ENCODE data around the gene PFKFB2. TPM values are rescaled to one million over a fixed set of nuclear protein-coding genes. Genes with fewer than 3 reads are reported as not detected.

PFKFB2 gene
- total RNA-seq, 1 donor from 2014 or later, result 107 TPM

DNA sequence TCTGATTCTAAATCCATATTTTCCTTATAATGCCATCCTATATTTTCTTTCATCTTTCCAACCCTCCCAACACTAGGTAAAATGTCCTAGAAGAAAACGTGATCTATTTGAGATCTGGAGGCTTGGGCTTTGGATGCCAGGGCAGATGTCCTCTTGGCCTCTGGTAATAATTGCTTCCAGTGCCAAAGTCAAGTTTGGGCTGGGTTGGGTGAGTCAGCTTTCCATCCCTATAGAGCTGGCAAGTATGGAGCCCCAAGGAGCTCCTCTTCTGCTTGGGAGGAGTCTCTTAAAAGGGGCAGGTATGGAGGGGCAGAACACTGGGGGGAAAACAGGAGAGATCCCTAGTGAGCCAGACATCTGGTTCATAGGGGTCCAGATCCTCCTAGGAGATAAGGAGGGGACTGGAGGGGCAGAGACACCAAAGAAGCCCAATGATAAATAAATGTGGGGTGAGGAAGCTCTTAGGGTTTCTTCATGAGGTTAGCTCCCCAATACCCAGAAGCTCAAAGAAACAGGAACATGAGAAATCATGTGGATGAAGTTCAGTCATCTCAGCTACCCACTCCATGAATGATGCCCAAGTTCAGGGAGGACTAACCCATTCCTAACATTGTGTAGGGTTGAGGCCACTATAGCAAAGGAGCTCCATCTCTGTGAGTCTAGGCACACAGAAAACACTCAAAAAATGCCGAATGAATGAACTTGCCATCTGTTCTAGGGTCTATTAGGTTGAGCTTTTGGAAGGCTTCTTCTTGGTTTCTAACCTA, 24.0 kb upstream of the PFKFB2 start:
- peaks cover 56% of the 10 kb centered on the region for H3K4me1 ChIP-seq
- intact Hi-C loops (cut with micrococcal nuclease), result no loop called here
- no peak overlapping the region for H3K27ac ChIP-seq (replicated peaks)
- TF ChIP-seq, protein P1, sequence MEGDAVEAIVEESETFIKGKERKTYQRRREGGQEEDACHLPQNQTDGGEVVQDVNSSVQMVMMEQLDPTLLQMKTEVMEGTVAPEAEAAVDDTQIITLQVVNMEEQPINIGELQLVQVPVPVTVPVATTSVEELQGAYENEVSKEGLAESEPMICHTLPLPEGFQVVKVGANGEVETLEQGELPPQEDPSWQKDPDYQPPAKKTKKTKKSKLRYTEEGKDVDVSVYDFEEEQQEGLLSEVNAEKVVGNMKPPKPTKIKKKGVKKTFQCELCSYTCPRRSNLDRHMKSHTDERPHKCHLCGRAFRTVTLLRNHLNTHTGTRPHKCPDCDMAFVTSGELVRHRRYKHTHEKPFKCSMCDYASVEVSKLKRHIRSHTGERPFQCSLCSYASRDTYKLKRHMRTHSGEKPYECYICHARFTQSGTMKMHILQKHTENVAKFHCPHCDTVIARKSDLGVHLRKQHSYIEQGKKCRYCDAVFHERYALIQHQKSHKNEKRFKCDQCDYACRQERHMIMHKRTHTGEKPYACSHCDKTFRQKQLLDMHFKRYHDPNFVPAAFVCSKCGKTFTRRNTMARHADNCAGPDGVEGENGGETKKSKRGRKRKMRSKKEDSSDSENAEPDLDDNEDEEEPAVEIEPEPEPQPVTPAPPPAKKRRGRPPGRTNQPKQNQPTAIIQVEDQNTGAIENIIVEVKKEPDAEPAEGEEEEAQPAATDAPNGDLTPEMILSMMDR (IDR thresholded peaks at IDR 0.05; ENCODE audit: borderline replicate concordance), result no peak
- no peaks in the 10 kb centered on the region for H3K36me3 ChIP-seq
- H3K9me3 ChIP-seq (replicated peaks), result no peaks in the 10 kb centered on the region
- no peak for DNase-seq
- peaks cover 5% of the 10 kb centered on the region for H3K27me3 ChIP-seq (ENCODE audit: low read depth)
- H3K4me3 ChIP-seq, result no peak overlapping the region

DNA sequence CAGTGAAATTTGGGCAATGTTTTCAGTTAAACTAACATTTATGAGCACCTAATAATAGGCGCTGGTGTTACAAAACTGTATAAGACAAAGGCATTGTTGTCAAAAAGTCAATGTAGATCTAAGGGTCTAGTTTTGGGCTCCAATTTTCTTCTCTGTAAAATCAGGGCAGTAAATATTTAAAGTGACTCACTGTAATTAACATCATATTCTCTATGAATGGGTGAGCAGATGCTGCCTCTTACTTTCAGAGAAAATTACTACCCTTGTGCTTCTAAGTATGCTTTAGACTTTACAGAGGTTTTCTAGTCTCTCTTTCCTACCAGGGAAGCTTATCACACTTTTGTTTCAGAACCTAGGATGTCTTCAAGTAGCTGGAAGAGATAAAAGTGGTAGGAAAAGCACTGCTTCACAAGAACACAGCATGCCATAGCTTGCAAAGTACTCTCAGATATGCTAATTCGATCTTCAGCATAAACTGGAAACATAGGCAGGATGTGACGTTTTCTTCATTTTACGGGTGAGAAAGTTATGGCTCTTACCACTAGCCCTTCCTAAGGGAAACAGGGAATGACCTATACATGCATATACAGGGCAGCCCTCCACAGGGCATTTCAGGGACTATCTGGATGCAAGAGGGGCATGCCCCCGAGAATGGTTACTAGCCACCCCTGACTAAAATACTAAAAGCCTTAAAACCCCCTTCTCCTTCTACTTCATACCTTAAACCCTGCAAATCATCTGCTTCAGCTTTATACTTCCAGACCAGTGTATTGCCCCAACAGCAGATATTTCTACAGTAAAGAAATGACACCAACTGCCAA, 23.2 kb upstream of the PFKFB2 start:
- TF ChIP-seq, protein P1 (IDR thresholded peaks at IDR 0.05; ENCODE audit: borderline replicate concordance), result no peak
- peaks cover 48% of the 10 kb centered on the region for H3K4me1 ChIP-seq
- no peak overlapping the region for H3K27ac ChIP-seq (replicated peaks)
- intact Hi-C loops (cut with micrococcal nuclease), result no loop called here
- no peaks in the 10 kb centered on the region for H3K36me3 ChIP-seq
- DNase-seq, result no peak
- H3K27me3 ChIP-seq (ENCODE audit: low read depth), result peaks cover 5% of the 10 kb centered on the region
- no peaks in the 10 kb centered on the region for H3K9me3 ChIP-seq (replicated peaks)
- H3K4me3 ChIP-seq, result no peak overlapping the region

DNA sequence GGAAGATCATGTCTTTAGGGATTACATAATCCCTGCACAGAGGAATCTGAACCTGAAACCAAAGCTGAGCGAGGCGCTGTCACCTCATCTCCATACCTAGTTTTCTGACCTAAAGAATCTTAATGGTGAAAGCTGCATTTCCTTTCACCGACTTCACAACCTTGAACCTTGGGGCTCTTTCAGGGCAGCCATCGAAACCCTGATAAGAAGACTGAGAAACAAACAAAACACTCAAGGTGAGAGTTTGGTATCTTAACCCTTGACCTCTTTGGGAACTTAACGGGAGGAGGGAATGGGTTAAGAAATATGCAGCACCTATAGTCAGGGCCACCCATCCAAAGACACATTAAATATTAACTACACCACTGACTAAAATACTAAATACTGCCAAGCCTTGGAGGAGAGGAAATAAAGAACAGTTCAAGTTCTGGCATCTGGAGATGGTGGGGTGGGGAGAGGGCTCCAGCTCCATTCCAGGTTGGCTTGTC, 22.5 kb upstream of the PFKFB2 start:
- peaks cover 41% of the 10 kb centered on the region for H3K4me1 ChIP-seq
- no peak for DNase-seq
- TF ChIP-seq, protein P1 (IDR thresholded peaks at IDR 0.05; ENCODE audit: borderline replicate concordance), result no peak
- intact Hi-C loops (cut with micrococcal nuclease), result no loop called here
- H3K36me3 ChIP-seq, result no peaks in the 10 kb centered on the region
- peaks cover 5% of the 10 kb centered on the region for H3K27me3 ChIP-seq (ENCODE audit: low read depth)
- no peak overlapping the region for H3K27ac ChIP-seq (replicated peaks)
- no peaks in the 10 kb centered on the region for H3K9me3 ChIP-seq (replicated peaks)
- H3K4me3 ChIP-seq, result no peak overlapping the region

DNA sequence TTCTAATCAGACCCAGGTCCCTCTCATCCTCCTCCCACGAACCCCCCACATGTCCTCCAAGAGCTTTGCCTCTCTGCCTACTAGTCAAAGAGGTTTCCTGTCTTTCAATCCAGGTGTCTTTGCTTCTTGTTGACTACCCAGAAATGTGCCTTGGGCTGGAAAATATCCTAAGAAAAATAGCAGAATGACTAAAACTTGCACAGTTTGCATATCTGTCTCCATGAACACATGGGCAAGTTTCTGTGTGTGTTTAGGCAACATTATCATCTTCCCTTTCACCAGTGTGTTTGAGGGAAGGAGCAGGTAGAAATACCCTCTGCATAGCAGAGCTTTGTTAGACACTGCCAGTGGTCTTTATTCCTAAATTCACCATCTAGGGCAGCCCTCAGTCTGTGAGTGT, 22.1 kb upstream of the PFKFB2 start:
- TF ChIP-seq, protein P1 (IDR thresholded peaks at IDR 0.05; ENCODE audit: borderline replicate concordance), result no peak
- H3K36me3 ChIP-seq, result no peaks in the 10 kb centered on the region
- no peak for DNase-seq
- no peaks in the 10 kb centered on the region for H3K9me3 ChIP-seq (replicated peaks)
- H3K4me3 ChIP-seq, result no peak overlapping the region
- peaks cover 5% of the 10 kb centered on the region for H3K27me3 ChIP-seq (ENCODE audit: low read depth)
- intact Hi-C loops (cut with micrococcal nuclease), result no loop called here
- H3K27ac ChIP-seq (replicated peaks), result peak overlapping the region; percentile 41
- H3K4me1 ChIP-seq, result peaks cover 37% of the 10 kb centered on the region

DNA sequence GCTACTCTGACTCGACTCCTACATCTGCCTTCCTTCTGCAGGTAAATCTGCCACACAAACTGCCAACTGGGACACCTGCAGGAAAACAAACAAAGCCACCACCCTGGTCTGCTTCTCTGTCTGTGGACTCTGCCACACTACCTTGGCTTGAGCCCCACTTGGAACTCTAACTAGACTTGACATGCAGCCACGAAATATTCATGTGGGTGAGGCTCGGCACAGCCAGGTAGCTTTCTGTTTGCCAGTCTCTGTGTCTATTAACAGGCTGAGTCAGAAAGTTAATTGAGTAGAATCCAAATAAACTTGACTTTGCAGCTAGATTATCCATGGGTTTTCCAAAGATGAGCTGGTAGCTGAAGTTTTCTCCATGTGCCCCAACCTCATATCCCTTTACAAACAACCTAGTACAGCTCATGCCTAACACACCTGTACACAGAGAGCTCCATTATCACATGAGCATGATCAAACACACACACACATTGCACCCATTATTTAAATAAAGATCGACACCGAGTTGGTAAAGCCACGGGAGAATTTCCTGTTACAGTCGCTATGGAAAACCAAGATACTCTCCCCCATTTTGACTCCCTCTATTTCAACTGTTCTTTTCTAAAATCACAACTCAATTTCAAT, 21.3 kb upstream of the PFKFB2 start:
- TF ChIP-seq, protein P1 (IDR thresholded peaks at IDR 0.05; ENCODE audit: borderline replicate concordance), result no peak
- peaks cover 30% of the 10 kb centered on the region for H3K4me1 ChIP-seq
- no peaks in the 10 kb centered on the region for H3K36me3 ChIP-seq
- H3K27ac ChIP-seq (replicated peaks), result peak overlapping the region; percentile 41
- no peaks in the 10 kb centered on the region for H3K9me3 ChIP-seq (replicated peaks)
- no peak overlapping the region for H3K4me3 ChIP-seq
- DNase-seq, result no peak
- H3K27me3 ChIP-seq (ENCODE audit: low read depth), result peaks cover 5% of the 10 kb centered on the region
- intact Hi-C loops (cut with micrococcal nuclease), result no loop called here

Measured in left ventricle myocardium inferior (tissue), 1 donor.